ENCODE data around the gene GP9.

GP9 gene

GRCh38 chr3:129018271-129018670, 42.3 kb upstream of the GP9 start:
- TF ChIP-seq FOXP2 (optimal IDR thresholded peaks at IDR 0.05; ENCODE audit: borderline replicate concordance, extremely low read depth, extremely low read length, insufficient read depth) (no peak), POLR2AphosphoS5 (IDR thresholded peaks at IDR 0.05; ENCODE audit: low read depth, low read length) (no peak), SIN3A (IDR thresholded peaks at IDR 0.05; ENCODE audit: borderline replicate concordance, insufficient read depth, low read length) (no peak), REST (IDR thresholded peaks at IDR 0.05; ENCODE audit: insufficient read depth in 1 of 2, low read depth in 2 of 2, low read length in 2 of 2) (no peak), TAF1 (IDR thresholded peaks at IDR 0.05; ENCODE audit: borderline replicate concordance, insufficient read depth, low read length) (no peak)

- TF ChIP-seq SIN3A (IDR thresholded peaks at IDR 0.05; ENCODE audit: borderline replicate concordance, insufficient read depth, low read length): no peak
- no peak for TF ChIP-seq FOXP2 (optimal IDR thresholded peaks at IDR 0.05; ENCODE audit: borderline replicate concordance, extremely low read depth, extremely low read length, insufficient read depth)
Observed at GRCh38 chr3:129018751-129019150, 41.8 kb upstream of the GP9 start.

GRCh38 chr3:129019266-129019665, 41.3 kb upstream of the GP9 start:
- no peak for TF ChIP-seq REST (IDR thresholded peaks at IDR 0.05; ENCODE audit: insufficient read depth in 1 of 2, low read depth in 2 of 2, low read length in 2 of 2)
- no peak for TF ChIP-seq TAF1 (IDR thresholded peaks at IDR 0.05; ENCODE audit: borderline replicate concordance, insufficient read depth, low read length)
- TF ChIP-seq FOXP2 (optimal IDR thresholded peaks at IDR 0.05; ENCODE audit: borderline replicate concordance, extremely low read depth, extremely low read length, insufficient read depth): no peak
- no peak for TF ChIP-seq SIN3A (IDR thresholded peaks at IDR 0.05; ENCODE audit: borderline replicate concordance, insufficient read depth, low read length)
- TF ChIP-seq POLR2AphosphoS5 (IDR thresholded peaks at IDR 0.05; ENCODE audit: low read depth, low read length): no peak

- TF ChIP-seq REST (IDR thresholded peaks at IDR 0.05; ENCODE audit: insufficient read depth in 1 of 2, low read depth in 2 of 2, low read length in 2 of 2): no peak
Observed at GRCh38 chr3:129020691-129021090, 39.9 kb upstream of the GP9 start.

- no peak for TF ChIP-seq FOXP2 (optimal IDR thresholded peaks at IDR 0.05; ENCODE audit: borderline replicate concordance, extremely low read depth, extremely low read length, insufficient read depth)
- no peak for TF ChIP-seq SIN3A (IDR thresholded peaks at IDR 0.05; ENCODE audit: borderline replicate concordance, insufficient read depth, low read length)
- no peak for TF ChIP-seq REST (IDR thresholded peaks at IDR 0.05; ENCODE audit: insufficient read depth in 1 of 2, low read depth in 2 of 2, low read length in 2 of 2)
- no peak for TF ChIP-seq TAF1 (IDR thresholded peaks at IDR 0.05; ENCODE audit: borderline replicate concordance, insufficient read depth, low read length)
- no peak for TF ChIP-seq POLR2AphosphoS5 (IDR thresholded peaks at IDR 0.05; ENCODE audit: low read depth, low read length)
Observed at GRCh38 chr3:129021140-129021551, 39.4 kb upstream of the GP9 start.

Data from PFSK-1 (cell line).